ENCODE results near the gene MVD. TPM values are rescaled to one million over a fixed set of nuclear protein-coding genes. Genes with fewer than 3 reads are reported as not detected.
A peak's percentile ranks its signal among the peaks of the same experiment; 100 is the strongest.

MVD gene
- total and polyA plus RNA-seq, 2 of the 13 experiments (the other 11 are each of a cell fraction or from before 2014, with no cell fraction given): 28.1 to 187 TPM

DNA sequence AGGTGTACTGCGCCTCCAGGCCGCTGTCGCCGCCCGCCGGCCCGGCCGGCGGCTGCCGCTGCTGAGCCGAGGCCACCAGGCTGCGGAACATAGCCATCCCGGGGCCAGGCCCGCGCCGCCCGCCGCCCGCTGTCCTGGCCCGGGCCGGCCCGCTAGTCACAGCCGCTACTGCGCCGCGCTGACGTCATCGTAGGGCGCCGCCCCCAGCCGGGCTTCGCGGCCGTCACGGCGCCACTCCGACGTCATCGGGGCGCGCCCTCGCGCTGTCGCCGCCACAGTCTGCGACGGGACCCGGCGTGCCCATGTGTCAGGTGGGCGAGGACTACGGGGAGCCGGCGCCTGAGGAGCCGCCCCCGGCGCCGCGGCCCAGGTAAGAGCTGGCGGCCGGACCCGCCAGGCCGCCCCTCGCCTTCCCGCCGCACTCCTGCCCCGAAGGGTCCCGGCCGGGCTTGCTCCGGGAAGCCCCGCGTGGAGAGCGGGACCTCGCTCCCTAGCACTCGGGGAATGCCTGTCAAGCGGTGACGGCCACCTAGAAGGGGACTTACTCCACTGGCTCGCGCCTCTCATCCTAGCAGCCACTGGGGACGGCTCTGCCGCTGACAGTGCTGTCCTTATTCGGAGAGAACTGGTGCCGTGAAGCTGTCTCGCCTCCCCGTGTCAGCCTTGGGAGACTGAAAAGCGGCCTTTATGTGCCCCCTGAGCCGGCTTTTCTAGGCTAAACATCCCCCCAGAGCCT, 43.5 kb upstream of the MVD start, which contains the start of the genes CTU2 and RNF166 (continued):
- peak; percentile 98 for TF ChIP-seq SPEN (CRISPR knock-in tag; IDR thresholded peaks at IDR 0.05; ENCODE audit: low read depth)
- no peak for TF ChIP-seq EHMT2 (IDR thresholded peaks at IDR 0.05; ENCODE audit: borderline replicate concordance, low read depth, low read length)
- TF ChIP-seq ZNF484 (CRISPR knock-in tag; IDR thresholded peaks at IDR 0.05; ENCODE audit: borderline replicate concordance, low read depth): no peak
- TF ChIP-seq, protein P1, sequence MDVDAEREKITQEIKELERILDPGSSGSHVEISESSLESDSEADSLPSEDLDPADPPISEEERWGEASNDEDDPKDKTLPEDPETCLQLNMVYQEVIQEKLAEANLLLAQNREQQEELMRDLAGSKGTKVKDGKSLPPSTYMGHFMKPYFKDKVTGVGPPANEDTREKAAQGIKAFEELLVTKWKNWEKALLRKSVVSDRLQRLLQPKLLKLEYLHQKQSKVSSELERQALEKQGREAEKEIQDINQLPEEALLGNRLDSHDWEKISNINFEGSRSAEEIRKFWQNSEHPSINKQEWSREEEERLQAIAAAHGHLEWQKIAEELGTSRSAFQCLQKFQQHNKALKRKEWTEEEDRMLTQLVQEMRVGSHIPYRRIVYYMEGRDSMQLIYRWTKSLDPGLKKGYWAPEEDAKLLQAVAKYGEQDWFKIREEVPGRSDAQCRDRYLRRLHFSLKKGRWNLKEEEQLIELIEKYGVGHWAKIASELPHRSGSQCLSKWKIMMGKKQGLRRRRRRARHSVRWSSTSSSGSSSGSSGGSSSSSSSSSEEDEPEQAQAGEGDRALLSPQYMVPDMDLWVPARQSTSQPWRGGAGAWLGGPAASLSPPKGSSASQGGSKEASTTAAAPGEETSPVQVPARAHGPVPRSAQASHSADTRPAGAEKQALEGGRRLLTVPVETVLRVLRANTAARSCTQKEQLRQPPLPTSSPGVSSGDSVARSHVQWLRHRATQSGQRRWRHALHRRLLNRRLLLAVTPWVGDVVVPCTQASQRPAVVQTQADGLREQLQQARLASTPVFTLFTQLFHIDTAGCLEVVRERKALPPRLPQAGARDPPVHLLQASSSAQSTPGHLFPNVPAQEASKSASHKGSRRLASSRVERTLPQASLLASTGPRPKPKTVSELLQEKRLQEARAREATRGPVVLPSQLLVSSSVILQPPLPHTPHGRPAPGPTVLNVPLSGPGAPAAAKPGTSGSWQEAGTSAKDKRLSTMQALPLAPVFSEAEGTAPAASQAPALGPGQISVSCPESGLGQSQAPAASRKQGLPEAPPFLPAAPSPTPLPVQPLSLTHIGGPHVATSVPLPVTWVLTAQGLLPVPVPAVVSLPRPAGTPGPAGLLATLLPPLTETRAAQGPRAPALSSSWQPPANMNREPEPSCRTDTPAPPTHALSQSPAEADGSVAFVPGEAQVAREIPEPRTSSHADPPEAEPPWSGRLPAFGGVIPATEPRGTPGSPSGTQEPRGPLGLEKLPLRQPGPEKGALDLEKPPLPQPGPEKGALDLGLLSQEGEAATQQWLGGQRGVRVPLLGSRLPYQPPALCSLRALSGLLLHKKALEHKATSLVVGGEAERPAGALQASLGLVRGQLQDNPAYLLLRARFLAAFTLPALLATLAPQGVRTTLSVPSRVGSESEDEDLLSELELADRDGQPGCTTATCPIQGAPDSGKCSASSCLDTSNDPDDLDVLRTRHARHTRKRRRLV (CRISPR knock-in tag; IDR thresholded peaks at IDR 0.05): no peak
- TF ChIP-seq ARID2 (CRISPR knock-in tag; IDR thresholded peaks at IDR 0.05; ENCODE audit: borderline replicate concordance): no peak; the same call in 1 of the 2 replicates
- TF ChIP-seq ZC3H4 (CRISPR knock-in tag; IDR thresholded peaks at IDR 0.05; ENCODE audit: borderline replicate concordance): no peak
- TF ChIP-seq SMAD3 (CRISPR knock-in tag; IDR thresholded peaks at IDR 0.05): no peak
- TF ChIP-seq HDAC2 (CRISPR knock-in tag; IDR thresholded peaks at IDR 0.05): peak; percentile 90
- TF ChIP-seq, protein P2, sequence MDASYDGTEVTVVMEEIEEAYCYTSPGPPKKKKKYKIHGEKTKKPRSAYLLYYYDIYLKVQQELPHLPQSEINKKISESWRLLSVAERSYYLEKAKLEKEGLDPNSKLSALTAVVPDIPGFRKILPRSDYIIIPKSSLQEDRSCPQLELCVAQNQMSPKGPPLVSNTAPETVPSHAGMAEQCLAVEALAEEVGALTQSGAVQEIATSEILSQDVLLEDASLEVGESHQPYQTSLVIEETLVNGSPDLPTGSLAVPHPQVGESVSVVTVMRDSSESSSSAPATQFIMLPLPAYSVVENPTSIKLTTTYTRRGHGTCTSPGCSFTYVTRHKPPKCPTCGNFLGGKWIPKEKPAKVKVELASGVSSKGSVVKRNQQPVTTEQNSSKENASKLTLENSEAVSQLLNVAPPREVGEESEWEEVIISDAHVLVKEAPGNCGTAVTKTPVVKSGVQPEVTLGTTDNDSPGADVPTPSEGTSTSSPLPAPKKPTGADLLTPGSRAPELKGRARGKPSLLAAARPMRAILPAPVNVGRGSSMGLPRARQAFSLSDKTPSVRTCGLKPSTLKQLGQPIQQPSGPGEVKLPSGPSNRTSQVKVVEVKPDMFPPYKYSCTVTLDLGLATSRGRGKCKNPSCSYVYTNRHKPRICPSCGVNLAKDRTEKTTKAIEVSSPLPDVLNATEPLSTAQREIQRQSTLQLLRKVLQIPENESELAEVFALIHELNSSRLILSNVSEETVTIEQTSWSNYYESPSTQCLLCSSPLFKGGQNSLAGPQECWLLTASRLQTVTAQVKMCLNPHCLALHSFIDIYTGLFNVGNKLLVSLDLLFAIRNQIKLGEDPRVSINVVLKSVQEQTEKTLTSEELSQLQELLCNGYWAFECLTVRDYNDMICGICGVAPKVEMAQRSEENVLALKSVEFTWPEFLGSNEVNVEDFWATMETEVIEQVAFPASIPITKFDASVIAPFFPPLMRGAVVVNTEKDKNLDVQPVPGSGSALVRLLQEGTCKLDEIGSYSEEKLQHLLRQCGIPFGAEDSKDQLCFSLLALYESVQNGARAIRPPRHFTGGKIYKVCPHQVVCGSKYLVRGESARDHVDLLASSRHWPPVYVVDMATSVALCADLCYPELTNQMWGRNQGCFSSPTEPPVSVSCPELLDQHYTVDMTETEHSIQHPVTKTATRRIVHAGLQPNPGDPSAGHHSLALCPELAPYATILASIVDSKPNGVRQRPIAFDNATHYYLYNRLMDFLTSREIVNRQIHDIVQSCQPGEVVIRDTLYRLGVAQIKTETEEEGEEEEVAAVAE (CRISPR knock-in tag; IDR thresholded peaks at IDR 0.05; ENCODE audit: borderline replicate concordance): peak; percentile 57; the same call in 1 of the 2 replicates
- peak; percentile 100 for TF ChIP-seq MXI1 (IDR thresholded peaks at IDR 0.05; ENCODE audit: borderline replicate concordance, low read depth, low read length)
- TF ChIP-seq ZSCAN30 (CRISPR knock-in tag; IDR thresholded peaks at IDR 0.05): no peak
- TF ChIP-seq AGO2 (optimal IDR thresholded peaks at IDR 0.05; ENCODE audit: low read depth, low read length): no peak
- no peak for TF ChIP-seq HNRNPLL (IDR thresholded peaks at IDR 0.05; ENCODE audit: low read depth, low read length, poor library complexity, severe bottlenecking)
- TF ChIP-seq MBNL3 (CRISPR knock-in tag; conservative IDR thresholded peaks at IDR 0.05): no peak
- TF ChIP-seq, protein P3, sequence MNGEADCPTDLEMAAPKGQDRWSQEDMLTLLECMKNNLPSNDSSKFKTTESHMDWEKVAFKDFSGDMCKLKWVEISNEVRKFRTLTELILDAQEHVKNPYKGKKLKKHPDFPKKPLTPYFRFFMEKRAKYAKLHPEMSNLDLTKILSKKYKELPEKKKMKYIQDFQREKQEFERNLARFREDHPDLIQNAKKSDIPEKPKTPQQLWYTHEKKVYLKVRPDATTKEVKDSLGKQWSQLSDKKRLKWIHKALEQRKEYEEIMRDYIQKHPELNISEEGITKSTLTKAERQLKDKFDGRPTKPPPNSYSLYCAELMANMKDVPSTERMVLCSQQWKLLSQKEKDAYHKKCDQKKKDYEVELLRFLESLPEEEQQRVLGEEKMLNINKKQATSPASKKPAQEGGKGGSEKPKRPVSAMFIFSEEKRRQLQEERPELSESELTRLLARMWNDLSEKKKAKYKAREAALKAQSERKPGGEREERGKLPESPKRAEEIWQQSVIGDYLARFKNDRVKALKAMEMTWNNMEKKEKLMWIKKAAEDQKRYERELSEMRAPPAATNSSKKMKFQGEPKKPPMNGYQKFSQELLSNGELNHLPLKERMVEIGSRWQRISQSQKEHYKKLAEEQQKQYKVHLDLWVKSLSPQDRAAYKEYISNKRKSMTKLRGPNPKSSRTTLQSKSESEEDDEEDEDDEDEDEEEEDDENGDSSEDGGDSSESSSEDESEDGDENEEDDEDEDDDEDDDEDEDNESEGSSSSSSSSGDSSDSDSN (CRISPR knock-in tag; IDR thresholded peaks at IDR 0.05): peak; percentile 81
- 0 out of 2 replicates have a peak, but pooled peaks have one; percentile 26 for TF ChIP-seq ZNF629 (CRISPR knock-in tag; conservative IDR thresholded peaks at IDR 0.05)
- TF ChIP-seq HIVEP1 (CRISPR knock-in tag; IDR thresholded peaks at IDR 0.05): 0 out of 2 replicates have a peak, but pooled peaks have one; percentile 71

Data from HepG2 (cell line).